DOHH2 (cell line): ENCODE results near the gene NMBR.

Experiments used
- H3F3A ChIP-seq: fragments of 200-600 bp; sonication (generic), shearing (Covaris generic); 2 replicates; pipeline ENCODE4 v1.6.0; 2016; ENCODE audit warnings: antibody characterized with exemption, mild to moderate bottlenecking; ENCODE audit not compliant: control insufficient read depth, insufficient read depth
- H3K27ac ChIP-seq: fragments of 200-600 bp; sonication (generic); 2 replicates; pipeline ENCODE4 v1.5.1; 2014; ENCODE audit warnings: low read depth, mild to moderate bottlenecking, low read length, moderate library complexity
- H3K27me3 ChIP-seq: fragments of 200-600 bp; sonication (generic); 2 replicates; pipeline ENCODE4 v1.6.1; 2014; ENCODE audit warnings: mild to moderate bottlenecking, low read length, mixed read lengths; ENCODE audit not compliant: control insufficient read depth
- H3K36me3 ChIP-seq: fragments of 200-600 bp; sonication (generic); 2 replicates; pipeline ENCODE4 v1.6.1; 2014; ENCODE audit warnings: mild to moderate bottlenecking, low read length, moderate library complexity, mixed read lengths; ENCODE audit not compliant: control insufficient read depth
- H3K4me1 ChIP-seq: fragments of 200-600 bp; sonication (generic); 2 replicates; pipeline ENCODE4 v1.6.1; 2014; ENCODE audit warnings: mild to moderate bottlenecking, low read length, mixed read lengths; ENCODE audit not compliant: control insufficient read depth
- H3K4me2 ChIP-seq: fragments of 200-600 bp; sonication (generic); 2 replicates; pipeline ENCODE4 v1.6.0; 2014; ENCODE audit warnings: mild to moderate bottlenecking, low read length, moderate library complexity
- H3K4me3 ChIP-seq: fragments of 200-600 bp; sonication (generic); 2 replicates; pipeline ENCODE4 v1.5.1; 2014; ENCODE audit warnings: mild to moderate bottlenecking, low read length, mixed read lengths
- H3K79me2 ChIP-seq: fragments of 200-600 bp; sonication (generic); 2 replicates; pipeline ENCODE4 v1.6.1; 2014; ENCODE audit warnings: mild to moderate bottlenecking, low read length, mixed read lengths; ENCODE audit not compliant: control insufficient read depth
- H3K9me2 ChIP-seq: fragments of 200-600 bp; sonication (generic); replicated peaks from 2 replicates; pipeline ENCODE4 v1.6.1; 2014; ENCODE audit warnings: mild to moderate bottlenecking, low read length, mixed read lengths; ENCODE audit not compliant: control insufficient read depth
- H3K9me3 ChIP-seq: fragments of 200-600 bp; sonication (generic); 2 replicates; pipeline ENCODE4 v1.6.1; 2014; ENCODE audit warnings: antibody characterized with exemption, low read length, mixed read lengths; ENCODE audit not compliant: control insufficient read depth, insufficient read depth
- H4K20me1 ChIP-seq: fragments of 200-600 bp; sonication (generic); 2 replicates; pipeline ENCODE4 v1.6.0; 2014; ENCODE audit warnings: low read depth, mild to moderate bottlenecking, antibody characterized with exemption, low read length, moderate library complexity; ENCODE audit not compliant: control insufficient read depth, insufficient read depth
- EZH2phosphoT487 ChIP-seq: fragments of 200-600 bp; sonication (generic); IDR thresholded peaks from 2 replicates; pipeline ENCODE4 v1.6.1; 2017; ENCODE audit warnings: borderline replicate concordance, mild to moderate bottlenecking, antibody characterized with exemption, low read length, moderate library complexity, mixed read lengths
- TF ChIP-seq, protein P1 (sequence below): fragments of 200-600 bp; sonication (generic); IDR thresholded peaks from one replicate; pipeline ENCODE4 v1.5.1; 2014; ENCODE audit warnings: antibody characterized with exemption, mild to moderate bottlenecking, low read depth, low read length; ENCODE audit not compliant: poor library complexity, severe bottlenecking

NMBR gene

GRCh38 chr6:142047934-142048592 is 98.9 kb downstream of the NMBR start:
- Histone ChIP-seq H3K9me3 (no peaks in the 10 kb centered on the region), H3K4me1 (no peaks in the 10 kb centered on the region), H3K79me2 (no peaks in the 10 kb centered on the region), H3K36me3 (no peaks in the 10 kb centered on the region), H3F3A (no peaks in the 10 kb centered on the region), H3K9me2 (no peaks in the 10 kb centered on the region), H3K4me2 (no peak overlapping the region), H3K27me3 (no peaks in the 10 kb centered on the region), H4K20me1 (no peaks in the 10 kb centered on the region), H3K27ac (no peak overlapping the region), H3K4me3 (no peak overlapping the region)
- TF ChIP-seq, protein P1, sequence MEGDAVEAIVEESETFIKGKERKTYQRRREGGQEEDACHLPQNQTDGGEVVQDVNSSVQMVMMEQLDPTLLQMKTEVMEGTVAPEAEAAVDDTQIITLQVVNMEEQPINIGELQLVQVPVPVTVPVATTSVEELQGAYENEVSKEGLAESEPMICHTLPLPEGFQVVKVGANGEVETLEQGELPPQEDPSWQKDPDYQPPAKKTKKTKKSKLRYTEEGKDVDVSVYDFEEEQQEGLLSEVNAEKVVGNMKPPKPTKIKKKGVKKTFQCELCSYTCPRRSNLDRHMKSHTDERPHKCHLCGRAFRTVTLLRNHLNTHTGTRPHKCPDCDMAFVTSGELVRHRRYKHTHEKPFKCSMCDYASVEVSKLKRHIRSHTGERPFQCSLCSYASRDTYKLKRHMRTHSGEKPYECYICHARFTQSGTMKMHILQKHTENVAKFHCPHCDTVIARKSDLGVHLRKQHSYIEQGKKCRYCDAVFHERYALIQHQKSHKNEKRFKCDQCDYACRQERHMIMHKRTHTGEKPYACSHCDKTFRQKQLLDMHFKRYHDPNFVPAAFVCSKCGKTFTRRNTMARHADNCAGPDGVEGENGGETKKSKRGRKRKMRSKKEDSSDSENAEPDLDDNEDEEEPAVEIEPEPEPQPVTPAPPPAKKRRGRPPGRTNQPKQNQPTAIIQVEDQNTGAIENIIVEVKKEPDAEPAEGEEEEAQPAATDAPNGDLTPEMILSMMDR, result no peak
- TF ChIP-seq EZH2phosphoT487, result no peak

DNA sequence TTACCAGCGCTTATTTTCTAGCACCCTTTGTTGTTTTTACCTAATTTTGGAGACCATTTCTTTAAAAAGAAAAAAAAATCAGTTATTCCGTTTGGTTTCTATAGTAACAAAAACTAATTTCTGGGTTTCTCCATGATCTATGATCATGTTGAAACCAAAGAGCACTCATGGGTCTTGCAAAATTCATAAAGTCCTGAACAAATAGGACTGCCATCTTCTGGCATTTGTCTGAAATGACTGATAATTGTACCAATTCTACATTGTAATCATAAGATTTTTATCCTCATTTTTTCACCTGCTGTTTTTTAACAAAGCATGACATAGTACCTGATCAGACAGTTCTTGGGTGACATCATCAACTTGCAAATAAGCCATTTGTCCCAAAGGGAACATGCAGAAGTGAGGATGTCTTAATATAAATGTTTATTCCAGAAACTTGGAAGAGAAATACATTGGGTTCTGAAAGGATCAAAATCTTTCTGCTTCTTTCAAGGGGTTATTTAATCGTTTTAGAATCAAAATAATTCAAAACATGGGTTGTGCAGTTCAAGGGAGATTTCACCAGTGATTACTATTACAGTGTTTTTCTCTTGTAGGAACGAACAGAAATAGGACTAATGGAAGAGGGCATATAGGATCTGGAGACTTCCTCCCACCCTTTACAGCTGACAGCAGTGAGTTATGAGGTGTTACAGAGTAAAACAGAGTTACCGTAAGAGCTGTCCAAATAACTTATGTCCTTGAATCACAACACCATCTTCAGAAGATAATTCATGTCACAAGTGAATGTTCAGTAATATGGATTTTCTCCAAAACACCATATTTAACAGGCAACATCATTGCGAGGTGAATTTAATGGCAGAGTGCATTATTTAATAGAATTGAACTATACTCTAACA is 101.3 kb downstream of the NMBR start:
- Histone ChIP-seq H3K36me3 (no peaks in the 10 kb centered on the region), H4K20me1 (no peaks in the 10 kb centered on the region), H3K9me2 (no peaks in the 10 kb centered on the region), H3K4me1 (no peaks in the 10 kb centered on the region), H3K27me3 (no peaks in the 10 kb centered on the region), H3K9me3 (no peaks in the 10 kb centered on the region), H3K4me3 (no peak overlapping the region), H3K4me2 (no peak overlapping the region), H3K79me2 (no peaks in the 10 kb centered on the region), H3K27ac (no peak overlapping the region), H3F3A (no peaks in the 10 kb centered on the region)
- TF ChIP-seq, protein P1, result no peak
- TF ChIP-seq EZH2phosphoT487, result no peak

GRCh38 chr6:142035890-142036289 is 111.0 kb downstream of the NMBR start:
- Histone ChIP-seq H3K9me3 (no peaks in the 10 kb centered on the region), H3K27ac (no peak overlapping the region), H3F3A (no peaks in the 10 kb centered on the region), H3K4me2 (no peak overlapping the region), H3K4me3 (no peak overlapping the region), H3K36me3 (no peaks in the 10 kb centered on the region), H4K20me1 (no peaks in the 10 kb centered on the region), H3K79me2 (no peaks in the 10 kb centered on the region), H3K9me2 (no peaks in the 10 kb centered on the region), H3K27me3 (no peaks in the 10 kb centered on the region), H3K4me1 (no peaks in the 10 kb centered on the region)
- TF ChIP-seq EZH2phosphoT487, result no peak
- TF ChIP-seq, protein P1, result no peak
